OCI-LY3 (cell line): ENCODE results near the gene ARPP19.

Source experiments
- CTCF ChIP-seq: fragments of 200-600, 300-600 bp; sonication (generic); IDR thresholded peaks from 2 replicates; pipeline ENCODE4 v1.5.1; 2014; ENCODE audit warnings: antibody characterized with exemption, low read length, low read depth
- EZH2phosphoT487 ChIP-seq: fragments of 200-600 bp; shearing (Covaris generic); IDR thresholded peaks from 2 replicates; pipeline ENCODE4 v1.6.1; 2018; ENCODE audit warnings: antibody characterized with exemption, mixed run types, low read depth

GRCh38 chr15:52503788-52504496, 64.9 kb downstream of the ARPP19 start:
- TF ChIP-seq CTCF (no peak), EZH2phosphoT487 (no peak)
